ENCODE data around the gene FRMD1. TPM values are rescaled to one million over a fixed set of nuclear protein-coding genes. Genes with fewer than 3 reads are reported as not detected.

Gene FRMD1
- total and polyA plus RNA-seq, 10 of the 15 experiments (the other 5 are each of a cell fraction or from before 2014, with no cell fraction given), result not detected

DNA sequence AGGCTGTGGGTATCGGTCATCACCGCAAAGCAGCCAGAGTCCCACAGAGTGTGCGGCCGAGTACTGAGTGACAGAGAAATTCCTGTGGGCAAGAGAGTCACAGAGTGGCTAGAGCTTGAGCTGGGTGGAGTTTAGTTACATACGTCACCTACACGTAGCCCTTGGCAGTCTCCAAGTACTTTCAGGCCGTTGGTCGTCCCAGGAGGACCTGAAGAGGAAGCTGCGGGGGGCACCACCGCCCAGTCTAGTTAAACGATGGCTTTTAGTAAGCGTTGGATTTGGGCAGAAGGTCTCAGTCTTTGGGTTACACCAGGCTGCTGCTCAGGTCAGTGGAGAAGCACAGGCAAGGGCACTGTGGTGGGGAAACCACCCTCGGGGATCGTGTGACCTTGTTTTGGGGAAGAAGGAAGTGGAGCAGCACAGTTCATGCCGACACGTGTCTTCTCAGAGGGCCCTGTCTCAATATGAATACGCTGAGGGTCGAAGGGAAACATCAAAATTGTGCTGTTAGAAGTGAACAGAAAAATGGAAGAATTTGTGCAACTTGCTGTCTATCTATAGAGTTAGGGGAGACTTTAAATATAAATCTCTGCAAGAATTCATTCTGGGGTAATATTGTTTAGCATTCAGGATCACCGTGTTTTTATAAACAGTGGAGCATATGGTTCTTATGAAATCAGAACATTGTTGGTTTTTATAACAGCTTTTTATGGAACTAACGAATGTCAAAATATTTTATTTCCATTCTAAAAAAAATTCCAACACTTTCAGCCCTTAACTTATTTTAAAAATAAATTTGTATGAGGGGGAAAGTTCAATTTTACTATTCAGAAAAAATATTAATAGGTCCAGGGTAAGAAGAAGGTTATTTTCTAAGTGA is 52.9 kb downstream of the FRMD1 start:
- FAIRE-seq (no peak), ATAC-seq (peak; percentile 54; the same call in 2 of the 3 replicates), DNase-seq (ENCODE audit: low read depth, low spot score) (no peak)
- CTCF ChIA-PET, result no interaction called here
- Histone ChIP-seq H3K4me1 (ENCODE audit: control insufficient read depth, insufficient read depth, low read length) (no peaks in the 10 kb centered on the region), H4K20me1 (ENCODE audit: control insufficient read depth, insufficient read depth) (no peaks in the 10 kb centered on the region), H3K36me3 (ENCODE audit: control insufficient read depth in 2 of 2, insufficient read depth in 2 of 2, low read length in 1 of 2) (no peaks in the 10 kb centered on the region), H3K79me2 (ENCODE audit: control insufficient read depth, insufficient read depth, low read length) (no peaks in the 10 kb centered on the region), H3K4me2 (ENCODE audit: control insufficient read depth, insufficient read depth) (no peak overlapping the region), H3K27ac (ENCODE audit: control insufficient read depth, insufficient read depth) (no peak overlapping the region), H3K9me3 (replicated peaks; ENCODE audit: control insufficient read depth, insufficient read depth, low read length) (no peaks in the 10 kb centered on the region), H3K27me3 (replicated peaks in 1 of 2; ENCODE audit: control insufficient read depth in 2 of 2, insufficient read depth in 2 of 2, low read length in 1 of 2) (no peaks in the 10 kb centered on the region), H3K9ac (ENCODE audit: control insufficient read depth, insufficient read depth, low read length) (no peak overlapping the region), H2AFZ (ENCODE audit: control insufficient read depth, low read depth, low read length) (no peak overlapping the region), H3K4me3 (no peak overlapping the region)
- SMC1A ChIA-PET (ENCODE audit: uncharacterized antibody, unreplicated experiment), result no interaction called here
- in situ Hi-C loops (cut with MboI) (no loop called here), intact Hi-C loops (cut with micrococcal nuclease; ENCODE audit: unreplicated experiment) (no loop called here)
- TF ChIP-seq BHLHE40 (IDR thresholded peaks at IDR 0.05; ENCODE audit: borderline replicate concordance in 1 of 2, low read depth in 2 of 2, low read length in 1 of 2) (0 out of 4 replicates have a peak, but pooled peaks of 1 of the 2 experiments have one; percentile 28), POU2F2 (IDR thresholded peaks at IDR 0.05; ENCODE audit: borderline replicate concordance, low read depth, low read length) (no peak), NR2F1 (conservative IDR thresholded peaks at IDR 0.05) (no peak), NBN (IDR thresholded peaks at IDR 0.05) (no peak), SPI1 (IDR thresholded peaks at IDR 0.05; ENCODE audit: borderline replicate concordance, insufficient read depth, low read depth, low read length) (no peak; the same call in 1 of the 2 replicates), ZNF274 (IDR thresholded peaks at IDR 0.05; ENCODE audit: insufficient read depth, insufficient read length) (no peak), CBX5 (IDR thresholded peaks at IDR 0.05; ENCODE audit: low read depth) (no peak), KDM1A (IDR thresholded peaks at IDR 0.05; ENCODE audit: borderline replicate concordance) (no peak), POLR2A (IDR thresholded peaks at IDR 0.05; ENCODE audit: low read depth, low read length) (no peak), YY1 (IDR thresholded peaks at IDR 0.05; ENCODE audit: low read depth, low read length) (no peak), HCFC1 (IDR thresholded peaks at IDR 0.05; ENCODE audit: low read length) (no peak), HDAC2 (IDR thresholded peaks at IDR 0.05) (no peak)
- TF ChIP-seq, protein P1, sequence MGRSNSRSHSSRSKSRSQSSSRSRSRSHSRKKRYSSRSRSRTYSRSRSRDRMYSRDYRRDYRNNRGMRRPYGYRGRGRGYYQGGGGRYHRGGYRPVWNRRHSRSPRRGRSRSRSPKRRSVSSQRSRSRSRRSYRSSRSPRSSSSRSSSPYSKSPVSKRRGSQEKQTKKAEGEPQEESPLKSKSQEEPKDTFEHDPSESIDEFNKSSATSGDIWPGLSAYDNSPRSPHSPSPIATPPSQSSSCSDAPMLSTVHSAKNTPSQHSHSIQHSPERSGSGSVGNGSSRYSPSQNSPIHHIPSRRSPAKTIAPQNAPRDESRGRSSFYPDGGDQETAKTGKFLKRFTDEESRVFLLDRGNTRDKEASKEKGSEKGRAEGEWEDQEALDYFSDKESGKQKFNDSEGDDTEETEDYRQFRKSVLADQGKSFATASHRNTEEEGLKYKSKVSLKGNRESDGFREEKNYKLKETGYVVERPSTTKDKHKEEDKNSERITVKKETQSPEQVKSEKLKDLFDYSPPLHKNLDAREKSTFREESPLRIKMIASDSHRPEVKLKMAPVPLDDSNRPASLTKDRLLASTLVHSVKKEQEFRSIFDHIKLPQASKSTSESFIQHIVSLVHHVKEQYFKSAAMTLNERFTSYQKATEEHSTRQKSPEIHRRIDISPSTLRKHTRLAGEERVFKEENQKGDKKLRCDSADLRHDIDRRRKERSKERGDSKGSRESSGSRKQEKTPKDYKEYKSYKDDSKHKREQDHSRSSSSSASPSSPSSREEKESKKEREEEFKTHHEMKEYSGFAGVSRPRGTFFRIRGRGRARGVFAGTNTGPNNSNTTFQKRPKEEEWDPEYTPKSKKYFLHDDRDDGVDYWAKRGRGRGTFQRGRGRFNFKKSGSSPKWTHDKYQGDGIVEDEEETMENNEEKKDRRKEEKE (IDR thresholded peaks at IDR 0.05), result no peak
- TF ChIP-seq, protein P2, sequence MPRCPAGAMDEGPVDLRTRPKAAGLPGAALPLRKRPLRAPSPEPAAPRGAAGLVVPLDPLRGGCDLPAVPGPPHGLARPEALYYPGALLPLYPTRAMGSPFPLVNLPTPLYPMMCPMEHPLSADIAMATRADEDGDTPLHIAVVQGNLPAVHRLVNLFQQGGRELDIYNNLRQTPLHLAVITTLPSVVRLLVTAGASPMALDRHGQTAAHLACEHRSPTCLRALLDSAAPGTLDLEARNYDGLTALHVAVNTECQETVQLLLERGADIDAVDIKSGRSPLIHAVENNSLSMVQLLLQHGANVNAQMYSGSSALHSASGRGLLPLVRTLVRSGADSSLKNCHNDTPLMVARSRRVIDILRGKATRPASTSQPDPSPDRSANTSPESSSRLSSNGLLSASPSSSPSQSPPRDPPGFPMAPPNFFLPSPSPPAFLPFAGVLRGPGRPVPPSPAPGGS (IDR thresholded peaks at IDR 0.05; ENCODE audit: borderline replicate concordance, insufficient read depth, low read depth, low read length, poor library complexity, severe bottlenecking), result peak; percentile 89
- TF ChIP-seq, protein P3, sequence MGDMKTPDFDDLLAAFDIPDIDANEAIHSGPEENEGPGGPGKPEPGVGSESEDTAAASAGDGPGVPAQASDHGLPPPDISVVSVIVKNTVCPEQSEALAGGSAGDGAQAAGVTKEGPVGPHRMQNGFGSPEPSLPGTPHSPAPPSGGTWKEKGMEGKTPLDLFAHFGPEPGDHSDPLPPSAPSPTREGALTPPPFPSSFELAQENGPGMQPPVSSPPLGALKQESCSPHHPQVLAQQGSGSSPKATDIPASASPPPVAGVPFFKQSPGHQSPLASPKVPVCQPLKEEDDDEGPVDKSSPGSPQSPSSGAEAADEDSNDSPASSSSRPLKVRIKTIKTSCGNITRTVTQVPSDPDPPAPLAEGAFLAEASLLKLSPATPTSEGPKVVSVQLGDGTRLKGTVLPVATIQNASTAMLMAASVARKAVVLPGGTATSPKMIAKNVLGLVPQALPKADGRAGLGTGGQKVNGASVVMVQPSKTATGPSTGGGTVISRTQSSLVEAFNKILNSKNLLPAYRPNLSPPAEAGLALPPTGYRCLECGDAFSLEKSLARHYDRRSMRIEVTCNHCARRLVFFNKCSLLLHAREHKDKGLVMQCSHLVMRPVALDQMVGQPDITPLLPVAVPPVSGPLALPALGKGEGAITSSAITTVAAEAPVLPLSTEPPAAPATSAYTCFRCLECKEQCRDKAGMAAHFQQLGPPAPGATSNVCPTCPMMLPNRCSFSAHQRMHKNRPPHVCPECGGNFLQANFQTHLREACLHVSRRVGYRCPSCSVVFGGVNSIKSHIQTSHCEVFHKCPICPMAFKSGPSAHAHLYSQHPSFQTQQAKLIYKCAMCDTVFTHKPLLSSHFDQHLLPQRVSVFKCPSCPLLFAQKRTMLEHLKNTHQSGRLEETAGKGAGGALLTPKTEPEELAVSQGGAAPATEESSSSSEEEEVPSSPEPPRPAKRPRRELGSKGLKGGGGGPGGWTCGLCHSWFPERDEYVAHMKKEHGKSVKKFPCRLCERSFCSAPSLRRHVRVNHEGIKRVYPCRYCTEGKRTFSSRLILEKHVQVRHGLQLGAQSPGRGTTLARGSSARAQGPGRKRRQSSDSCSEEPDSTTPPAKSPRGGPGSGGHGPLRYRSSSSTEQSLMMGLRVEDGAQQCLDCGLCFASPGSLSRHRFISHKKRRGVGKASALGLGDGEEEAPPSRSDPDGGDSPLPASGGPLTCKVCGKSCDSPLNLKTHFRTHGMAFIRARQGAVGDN (IDR thresholded peaks at IDR 0.05), result no peak
- TF ChIP-seq, protein P4, sequence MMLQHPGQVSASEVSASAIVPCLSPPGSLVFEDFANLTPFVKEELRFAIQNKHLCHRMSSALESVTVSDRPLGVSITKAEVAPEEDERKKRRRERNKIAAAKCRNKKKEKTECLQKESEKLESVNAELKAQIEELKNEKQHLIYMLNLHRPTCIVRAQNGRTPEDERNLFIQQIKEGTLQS (IDR thresholded peaks at IDR 0.05; ENCODE audit: borderline replicate concordance, extremely low read depth, low read depth, low read length), result no peak
- RAD21 ChIA-PET (ENCODE audit: unreplicated experiment), result no interaction called here
- no TSS peak for BruUV-seq (replicated peaks)
- WGBS (ENCODE audit: insufficient coverage, insufficient replicate concordance, low lambda C conversion rate, missing lambda C conversion rate), result 45% methylated on average over 20 of the region's 20 CpGs
- POLR2A ChIA-PET, result no interaction called here
